Fibroblast of lung (primary cell): Measurements from ENCODE around the gene RCAN2.

ENCODE experiments used
- EZH2 ChIP-seq: IDR thresholded peaks from 2 replicates; pipeline ENCODE4 v1.5.1; 2012; ENCODE audit warnings: low read length, control low read depth, mild to moderate bottlenecking; ENCODE audit errors: missing control alignments
- TF ChIP-seq, protein P1 (sequence below), 2 donors: IDR thresholded peaks in 1 of 2; conservative IDR thresholded peaks in 1 of 2; 1 replicate in 1 of 2; 2 replicates in 1 of 2; pipeline ENCODE4 v1.5.1; 2011 to 2012; ENCODE audit warnings: low read length in 2 of 2, control low read depth in 1 of 2, inconsistent platforms in 1 of 2, low read depth in 1 of 2, mild to moderate bottlenecking in 1 of 2

DNA sequence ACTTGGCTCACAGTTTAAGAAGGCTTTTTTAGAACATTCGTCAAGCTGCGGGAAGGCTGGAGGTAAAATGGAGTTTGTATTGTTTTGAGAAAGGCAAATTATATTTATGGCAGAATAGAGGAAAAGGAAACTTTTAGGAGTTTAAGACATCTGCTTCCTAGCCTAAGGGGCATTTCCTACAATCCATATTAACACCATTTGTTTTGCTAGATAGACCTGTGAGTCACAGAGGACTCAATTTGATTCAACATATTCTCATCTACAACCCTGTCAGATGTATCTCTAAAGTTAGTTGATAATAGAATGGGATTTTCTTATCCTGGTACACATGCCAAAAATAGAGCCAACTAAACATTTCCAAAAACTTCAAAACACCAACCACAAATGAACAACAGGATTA lies 35.0 kb downstream of the RCAN2 start:
- TF ChIP-seq, protein P1, sequence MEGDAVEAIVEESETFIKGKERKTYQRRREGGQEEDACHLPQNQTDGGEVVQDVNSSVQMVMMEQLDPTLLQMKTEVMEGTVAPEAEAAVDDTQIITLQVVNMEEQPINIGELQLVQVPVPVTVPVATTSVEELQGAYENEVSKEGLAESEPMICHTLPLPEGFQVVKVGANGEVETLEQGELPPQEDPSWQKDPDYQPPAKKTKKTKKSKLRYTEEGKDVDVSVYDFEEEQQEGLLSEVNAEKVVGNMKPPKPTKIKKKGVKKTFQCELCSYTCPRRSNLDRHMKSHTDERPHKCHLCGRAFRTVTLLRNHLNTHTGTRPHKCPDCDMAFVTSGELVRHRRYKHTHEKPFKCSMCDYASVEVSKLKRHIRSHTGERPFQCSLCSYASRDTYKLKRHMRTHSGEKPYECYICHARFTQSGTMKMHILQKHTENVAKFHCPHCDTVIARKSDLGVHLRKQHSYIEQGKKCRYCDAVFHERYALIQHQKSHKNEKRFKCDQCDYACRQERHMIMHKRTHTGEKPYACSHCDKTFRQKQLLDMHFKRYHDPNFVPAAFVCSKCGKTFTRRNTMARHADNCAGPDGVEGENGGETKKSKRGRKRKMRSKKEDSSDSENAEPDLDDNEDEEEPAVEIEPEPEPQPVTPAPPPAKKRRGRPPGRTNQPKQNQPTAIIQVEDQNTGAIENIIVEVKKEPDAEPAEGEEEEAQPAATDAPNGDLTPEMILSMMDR (conservative IDR thresholded peaks at IDR 0.05 in 1 of 2, IDR thresholded peaks at IDR 0.05 in 1 of 2; ENCODE audit: low read depth in 1 of 2, low read length in 2 of 2), result no peak
- no peak for TF ChIP-seq EZH2
